NCI-H345 treated with DMSO at 0.1 percent for 48 hours (cell line): ENCODE results near the gene SLCO4C1.
A peak's percentile ranks its signal among the peaks of the same experiment; 100 is the strongest.
"Not testable (repeated sequence)": the region's sequence is repeated elsewhere in the genome, so short reads cannot be mapped to it uniquely, and the experiment has no call there.

ENCODE experiments used
- DNase-seq: peaks from one replicate; lab custom pipeline; 2025; ENCODE audit not compliant: unreplicated experiment; lab: John Stamatoyannopoulos, UW

The SLCO4C1 gene

GRCh38 chr5:102296178-102296817, at the start of gene SLCO4C1:
Gene SLCO4C1, minus strand, starts transcription at chr5:102296284. Its CDS starts 22 bp downstream, at chr5:102296262.
- peak; percentile 70 for DNase-seq

- peak; percentile 49 for DNase-seq
Observed at GRCh38 chr5:102341681-102342288, 45.7 kb upstream of the SLCO4C1 start.

- DNase-seq, result no peak
Observed at GRCh38 chr5:102324714-102325113, 28.6 kb upstream of the SLCO4C1 start.

- DNase-seq, result not testable (repeated sequence)
Observed at GRCh38 chr5:102318801-102319200, 22.7 kb upstream of the SLCO4C1 start.

- DNase-seq, result peak; percentile 18
Observed at GRCh38 chr5:102314328-102314727, 18.2 kb upstream of the SLCO4C1 start.

GRCh38 chr5:102313912-102314311, 17.8 kb upstream of the SLCO4C1 start:
- no peak for DNase-seq

- no peak for DNase-seq
Observed at GRCh38 chr5:102312586-102313370, 16.7 kb upstream of the SLCO4C1 start.

GRCh38 chr5:102309586-102309985, 13.5 kb upstream of the SLCO4C1 start:
- no peak for DNase-seq

GRCh38 chr5:102307232-102307631, 11.1 kb upstream of the SLCO4C1 start:
- DNase-seq, result no peak

- DNase-seq, result no peak
Observed at GRCh38 chr5:102306121-102306520, 10.0 kb upstream of the SLCO4C1 start.

- no peak for DNase-seq
Observed at GRCh38 chr5:102295534-102296177, 428 bp downstream of the SLCO4C1 start.

GRCh38 chr5:102294886-102295395, 1.1 kb downstream of the SLCO4C1 start:
- DNase-seq, result no peak

GRCh38 chr5:102290004-102290403, 6.1 kb downstream of the SLCO4C1 start:
- DNase-seq, result no peak

- DNase-seq, result no peak
Observed at GRCh38 chr5:102289251-102289899, 6.7 kb downstream of the SLCO4C1 start.

- no peak for DNase-seq
Observed at GRCh38 chr5:102288630-102289029, 7.5 kb downstream of the SLCO4C1 start.

GRCh38 chr5:102286476-102286875, 9.6 kb downstream of the SLCO4C1 start:
- DNase-seq, result no peak

GRCh38 chr5:102283102-102283797, 12.8 kb downstream of the SLCO4C1 start:
- DNase-seq, result no peak

GRCh38 chr5:102279711-102280110, 16.4 kb downstream of the SLCO4C1 start:
- DNase-seq, result no peak

GRCh38 chr5:102278231-102278630, 17.9 kb downstream of the SLCO4C1 start:
- DNase-seq, result no peak

- no peak for DNase-seq
Observed at GRCh38 chr5:102277144-102277543, 18.9 kb downstream of the SLCO4C1 start.
